ENCODE results near the gene FMNL3.

GRCh38 chr12:49641748-49642369 lies 65.3 kb downstream of the FMNL3 start:
- TF ChIP-seq CTCF (IDR thresholded peaks at IDR 0.05) (no peak), POLR2A (IDR thresholded peaks at IDR 0.05) (no peak)

All from body of pancreas (tissue), 4 donors.